HEK293 (cell line): ENCODE data around the gene ADD1.

Source experiments
- BCL11A ChIP-seq: fragments of 450-650 bp; formaldehyde crosslinking; IDR thresholded peaks from 2 replicates; pipeline ENCODE4 v1.5.1; 2016; ENCODE audit warnings: low read depth, missing biosample characterization, missing genetic modification characterization
- CTCF ChIP-seq: fragments of 450-650 bp; formaldehyde crosslinking; IDR thresholded peaks from 2 replicates; pipeline ENCODE4 v1.5.1; 2016; ENCODE audit warnings: missing biosample characterization, missing genetic modification characterization
- KLF10 ChIP-seq: fragments of 450-650 bp; IDR thresholded peaks from 2 replicates; pipeline ENCODE4 v1.5.1; 2018; ENCODE audit warnings: missing biosample characterization, mild to moderate bottlenecking, missing genetic modification characterization
- KLF7 ChIP-seq: fragments of 450-650 bp; formaldehyde crosslinking; IDR thresholded peaks from 2 replicates; pipeline ENCODE4 v1.5.1; 2016; ENCODE audit warnings: missing biosample characterization, missing genetic modification characterization, borderline replicate concordance
- MYNN ChIP-seq: fragments of 450-650 bp; formaldehyde crosslinking; IDR thresholded peaks from 2 replicates; pipeline ENCODE4 v1.5.1; 2016; ENCODE audit warnings: missing biosample characterization, missing genetic modification characterization, borderline replicate concordance
- PRDM1 ChIP-seq: fragments of 450-650 bp; formaldehyde crosslinking; IDR thresholded peaks from 2 replicates; pipeline ENCODE4; 2016; ENCODE audit warnings: missing biosample characterization, missing genetic modification characterization
- REST ChIP-seq: fragments of 450-650 bp; formaldehyde crosslinking; IDR thresholded peaks from 2 replicates; pipeline ENCODE4 v1.5.1; 2016; ENCODE audit warnings: missing biosample characterization, missing genetic modification characterization
- TRIM28 ChIP-seq: IDR thresholded peaks from 2 replicates; pipeline ENCODE4 v1.6.1; 2011; ENCODE audit warnings: low read length, control low read depth, borderline replicate concordance
- YY2 ChIP-seq: fragments of 450-650 bp; formaldehyde crosslinking; IDR thresholded peaks from 2 replicates; pipeline ENCODE4 v1.5.1; 2016; ENCODE audit warnings: missing biosample characterization, missing genetic modification characterization
- ZBTB48 ChIP-seq: fragments of 450-650 bp; formaldehyde crosslinking; IDR thresholded peaks from 2 replicates; pipeline ENCODE4 v1.5.1; 2016; ENCODE audit warnings: missing biosample characterization, missing genetic modification characterization
- ZNF157 ChIP-seq: fragments of 450-650 bp; formaldehyde crosslinking; IDR thresholded peaks from 2 replicates; pipeline ENCODE4 v1.5.1; 2016; ENCODE audit warnings: missing biosample characterization, missing genetic modification characterization
- ZNF302 ChIP-seq: fragments of 450-650 bp; formaldehyde crosslinking; IDR thresholded peaks from 2 replicates; pipeline ENCODE4 v1.5.1; 2016; ENCODE audit warnings: missing biosample characterization, missing genetic modification characterization, low read depth
- ZNF426 ChIP-seq: fragments of 450-650 bp; formaldehyde crosslinking; IDR thresholded peaks from 2 replicates; pipeline ENCODE4 v1.5.1; 2017; ENCODE audit warnings: missing biosample characterization, missing genetic modification characterization, mild to moderate bottlenecking, inconsistent platforms, moderate library complexity
- ZSCAN4 ChIP-seq: fragments of 450-650 bp; formaldehyde crosslinking; IDR thresholded peaks from 2 replicates; pipeline ENCODE4 v1.5.1; 2017; ENCODE audit warnings: missing biosample characterization, missing genetic modification characterization

GRCh38 chr4:2819244-2820215, 24.1 kb upstream of the ADD1 start:
- TF ChIP-seq CTCF (no peak), PRDM1 (tag by site-specific recombination) (no peak), ZSCAN4 (no peak), REST (tag by site-specific recombination) (no peak), ZBTB48 (tag by site-specific recombination) (no peak), KLF7 (no peak), YY2 (no peak), TRIM28 (no peak), KLF10 (tag by site-specific recombination) (no peak), ZNF302 (tag by site-specific recombination) (no peak), MYNN (no peak), BCL11A (tag by site-specific recombination) (no peak), ZNF157 (tag by site-specific recombination) (no peak), ZNF426 (tag by site-specific recombination) (no peak)
